Sigmoid colon (tissue), 4 donors: Measurements from ENCODE around the gene SKAP1.

Experiments used
- CTCF ChIP-seq, 4 experiments: fragments of 450-650 bp in 3 of 4; fragments of 200-600 bp in 1 of 4; IDR thresholded peaks; one replicate each; pipeline ENCODE4 v1.5.1; 2016 to 2019; ENCODE audit warnings: antibody characterized with exemption in 4 of 4, mild to moderate bottlenecking in 3 of 4, moderate library complexity in 2 of 4
- EP300 ChIP-seq, 4 donors: sonication (generic); formaldehyde crosslinking; IDR thresholded peaks; one replicate each; pipeline ENCODE4 v1.6.1; 2017; ENCODE audit warnings: antibody characterized with exemption in 4 of 4
- POLR2A ChIP-seq, 2 donors: fragments of 450-650 bp; IDR thresholded peaks; one replicate each; pipeline ENCODE4 v1.6.1; 2016; ENCODE audit warnings: antibody characterized with exemption in 2 of 2, mild to moderate bottlenecking in 2 of 2, moderate library complexity in 2 of 2
- POLR2AphosphoS5 ChIP-seq, 4 donors: sonication (generic); formaldehyde crosslinking; IDR thresholded peaks; one replicate each; pipeline ENCODE4 v1.6.1; 2017; ENCODE audit warnings: antibody characterized with exemption in 4 of 4

GRCh38 chr17:48149787-48150463 is 280.1 kb downstream of the SKAP1 start:
- TF ChIP-seq CTCF (IDR thresholded peaks at IDR 0.05): no peak
- TF ChIP-seq POLR2AphosphoS5 (IDR thresholded peaks at IDR 0.05): no peak
- no peak for TF ChIP-seq POLR2A (IDR thresholded peaks at IDR 0.05)
- no peak for TF ChIP-seq EP300 (IDR thresholded peaks at IDR 0.05)
